Measurements from ENCODE around the gene HRH2. TPM values are rescaled to one million over a fixed set of nuclear protein-coding genes. Genes with fewer than 3 reads are reported as not detected.

The HRH2 gene
- total RNA-seq, 1 experiment from 2014 or later, result not detected

GRCh38 chr5:175654339-175654738 lies 3.5 kb upstream of the HRH2 start:
- DNase-seq (ENCODE audit: low read depth in 1 of 2, low spot score in 2 of 2), result no peak
- Histone ChIP-seq H3K4me3 (no peak overlapping the region), H3K4me1 (replicated peaks) (no peaks in the 10 kb centered on the region), H3K36me3 (no peaks in the 10 kb centered on the region), H3K27me3 (replicated peaks) (peaks cover 22% of the 10 kb centered on the region), H3K27ac (no peak overlapping the region), H3K9me3 (replicated peaks) (0 out of 2 replicates have a peak, but pooled peaks cover 2% of the 10 kb centered on the region)

DNA sequence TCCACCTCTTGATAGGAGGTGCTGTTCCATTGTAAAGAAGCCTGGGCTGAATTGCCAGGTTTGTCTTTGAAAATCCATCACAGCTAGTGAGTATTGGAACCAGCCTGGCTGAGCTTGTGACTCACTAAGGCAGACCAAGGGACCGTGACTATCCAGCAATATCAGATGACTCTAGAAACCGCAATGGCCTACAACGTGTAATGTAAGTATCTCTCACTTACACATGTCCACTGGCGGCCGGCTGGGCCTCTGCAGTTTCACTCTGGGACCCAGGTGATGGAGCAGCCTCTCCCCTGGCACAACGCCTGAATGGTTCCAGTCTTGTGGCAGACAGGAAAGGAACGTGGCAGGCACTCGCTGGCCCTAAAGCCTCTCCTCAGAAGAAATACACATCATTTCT lies 3.1 kb upstream of the HRH2 start:
- Histone ChIP-seq H3K27ac (no peak overlapping the region), H3K4me3 (no peak overlapping the region), H3K4me1 (replicated peaks) (no peaks in the 10 kb centered on the region), H3K9me3 (replicated peaks) (0 out of 2 replicates have a peak, but pooled peaks cover 2% of the 10 kb centered on the region), H3K27me3 (replicated peaks) (peaks cover 22% of the 10 kb centered on the region), H3K36me3 (no peaks in the 10 kb centered on the region)
- DNase-seq (ENCODE audit: low read depth in 1 of 2, low spot score in 2 of 2), result no peak

DNA sequence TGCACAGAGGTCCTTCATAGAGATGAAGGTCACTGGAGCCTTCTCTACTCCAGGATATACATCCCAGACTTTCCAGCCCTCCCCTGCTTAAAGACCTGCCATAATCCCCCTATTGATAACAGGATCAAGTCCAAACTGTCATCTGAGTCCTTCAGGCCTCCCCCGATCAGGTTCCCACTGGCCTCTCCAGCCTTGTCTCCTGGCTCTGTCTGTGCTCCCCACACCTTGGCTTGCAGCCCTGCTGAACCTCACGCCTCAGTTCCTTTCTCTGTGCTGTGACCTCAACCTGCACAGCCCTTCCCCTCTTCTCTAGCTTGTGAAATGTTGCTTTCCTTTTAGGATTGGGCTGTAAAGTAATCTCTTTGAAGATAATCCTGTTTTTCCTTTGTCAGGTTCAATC lies 2.5 kb upstream of the HRH2 start:
- H3K27ac ChIP-seq, result no peak overlapping the region
- no peak overlapping the region for H3K4me3 ChIP-seq
- H3K27me3 ChIP-seq (replicated peaks), result peaks cover 26% of the 10 kb centered on the region
- DNase-seq (ENCODE audit: low read depth in 1 of 2, low spot score in 2 of 2), result no peak
- no peaks in the 10 kb centered on the region for H3K4me1 ChIP-seq (replicated peaks)
- H3K9me3 ChIP-seq (replicated peaks), result no peaks in the 10 kb centered on the region
- H3K36me3 ChIP-seq, result no peaks in the 10 kb centered on the region

- Histone ChIP-seq H3K9me3 (replicated peaks) (no peaks in the 10 kb centered on the region), H3K27me3 (replicated peaks) (peaks cover 28% of the 10 kb centered on the region), H3K4me1 (replicated peaks) (no peaks in the 10 kb centered on the region), H3K27ac (no peak overlapping the region), H3K4me3 (no peak overlapping the region), H3K36me3 (no peaks in the 10 kb centered on the region)
- DNase-seq (ENCODE audit: low read depth in 1 of 2, low spot score in 2 of 2), result no peak
These were observed 905 bp upstream of the HRH2 start for GRCh38 chr5:175656966-175657365.

DNA sequence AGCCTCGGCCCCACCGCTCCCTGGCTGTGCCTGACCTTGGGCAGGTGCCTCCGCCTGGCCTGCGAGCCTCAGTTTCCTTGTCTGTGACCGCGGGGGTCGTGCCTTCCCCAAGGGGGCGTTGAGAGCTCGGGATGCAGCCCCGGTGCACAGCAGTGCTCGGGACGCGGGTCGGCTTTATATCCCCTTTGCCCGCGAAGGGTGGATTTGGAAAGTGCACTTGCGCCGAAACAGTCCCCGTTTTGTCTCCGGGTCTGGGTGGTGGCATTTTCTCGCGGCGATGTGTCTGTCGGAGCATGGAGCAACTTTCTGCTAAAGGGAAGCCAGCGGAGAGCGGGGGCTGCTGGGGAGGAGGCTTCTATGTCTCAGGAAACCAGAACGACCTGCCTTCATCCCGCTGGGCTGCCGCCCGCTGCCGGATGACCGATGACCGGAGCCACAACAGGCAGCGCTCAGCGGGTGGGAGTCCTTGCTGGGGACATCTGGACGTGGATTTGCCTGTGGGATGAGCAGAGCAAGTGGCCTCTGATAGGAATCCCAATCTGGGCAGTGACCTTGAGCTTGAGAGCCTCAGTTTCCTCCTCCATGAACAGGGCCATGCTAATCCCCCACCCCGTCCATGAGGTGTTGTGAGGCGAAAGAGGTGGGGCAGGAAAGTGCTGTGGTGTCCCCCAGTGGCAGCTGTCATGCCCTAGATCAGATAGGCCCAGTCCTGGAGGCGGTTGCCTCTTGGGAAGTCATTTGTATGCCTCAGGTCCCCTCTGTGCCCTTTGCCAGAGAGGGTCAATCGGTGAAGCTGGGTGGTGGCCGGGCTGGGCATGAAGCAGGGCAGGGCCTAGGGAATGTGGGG lies 651 bp downstream of the HRH2 start:
- peaks cover 28% of the 10 kb centered on the region for H3K27me3 ChIP-seq (replicated peaks)
- no peak for DNase-seq (ENCODE audit: low read depth in 1 of 2, low spot score in 2 of 2)
- H3K9me3 ChIP-seq (replicated peaks), result no peaks in the 10 kb centered on the region
- H3K4me3 ChIP-seq, result no peak overlapping the region
- no peaks in the 10 kb centered on the region for H3K36me3 ChIP-seq
- H3K4me1 ChIP-seq (replicated peaks), result no peaks in the 10 kb centered on the region
- H3K27ac ChIP-seq, result no peak overlapping the region

- H3K4me1 ChIP-seq (replicated peaks), result no peaks in the 10 kb centered on the region
- no peak overlapping the region for H3K27ac ChIP-seq
- peaks cover 28% of the 10 kb centered on the region for H3K27me3 ChIP-seq (replicated peaks)
- H3K4me3 ChIP-seq, result no peak overlapping the region
- no peaks in the 10 kb centered on the region for H3K36me3 ChIP-seq
- no peak for DNase-seq (ENCODE audit: low read depth in 1 of 2, low spot score in 2 of 2)
- H3K9me3 ChIP-seq (replicated peaks), result no peaks in the 10 kb centered on the region
These were observed 1.8 kb downstream of the HRH2 start for GRCh38 chr5:175659546-175660253.

GRCh38 chr5:175663186-175664184 lies 5.6 kb downstream of the HRH2 start:
- no peak overlapping the region for H3K4me3 ChIP-seq
- H3K4me1 ChIP-seq (replicated peaks), result no peaks in the 10 kb centered on the region
- DNase-seq (ENCODE audit: low read depth in 1 of 2, low spot score in 2 of 2), result no peak
- no peaks in the 10 kb centered on the region for H3K9me3 ChIP-seq (replicated peaks)
- H3K36me3 ChIP-seq, result no peaks in the 10 kb centered on the region
- H3K27me3 ChIP-seq (replicated peaks), result peaks cover 17% of the 10 kb centered on the region
- H3K27ac ChIP-seq, result no peak overlapping the region

DNA sequence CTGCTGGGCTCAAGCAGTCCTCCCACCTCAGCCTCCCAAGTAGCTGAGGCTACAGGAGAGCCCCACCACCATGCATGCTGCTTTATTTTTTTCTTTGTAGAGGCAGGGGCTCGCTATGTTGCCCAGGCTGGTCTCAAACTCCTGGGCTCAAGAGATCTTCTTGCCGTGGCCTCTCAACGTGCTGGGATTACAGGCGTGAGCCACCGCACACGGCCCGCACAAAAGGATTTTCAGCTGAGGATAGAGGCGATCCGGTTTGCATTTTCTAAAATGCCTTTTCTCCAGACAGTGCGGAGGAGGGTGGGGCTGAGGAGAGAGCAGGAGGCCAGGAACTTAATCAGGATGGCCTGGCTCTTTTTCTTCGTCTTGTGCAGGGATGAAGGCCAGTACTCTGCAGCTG lies 6.9 kb downstream of the HRH2 start:
- Histone ChIP-seq H3K36me3 (no peaks in the 10 kb centered on the region), H3K27me3 (replicated peaks) (peaks cover 11% of the 10 kb centered on the region; the same call in 1 of the 2 replicates), H3K27ac (no peak overlapping the region), H3K4me1 (replicated peaks) (no peaks in the 10 kb centered on the region), H3K9me3 (replicated peaks) (no peaks in the 10 kb centered on the region), H3K4me3 (no peak overlapping the region)
- no peak for DNase-seq (ENCODE audit: low read depth in 1 of 2, low spot score in 2 of 2)

GRCh38 chr5:175666216-175666615 lies 8.3 kb downstream of the HRH2 start:
- no peak overlapping the region for H3K27ac ChIP-seq

DNA sequence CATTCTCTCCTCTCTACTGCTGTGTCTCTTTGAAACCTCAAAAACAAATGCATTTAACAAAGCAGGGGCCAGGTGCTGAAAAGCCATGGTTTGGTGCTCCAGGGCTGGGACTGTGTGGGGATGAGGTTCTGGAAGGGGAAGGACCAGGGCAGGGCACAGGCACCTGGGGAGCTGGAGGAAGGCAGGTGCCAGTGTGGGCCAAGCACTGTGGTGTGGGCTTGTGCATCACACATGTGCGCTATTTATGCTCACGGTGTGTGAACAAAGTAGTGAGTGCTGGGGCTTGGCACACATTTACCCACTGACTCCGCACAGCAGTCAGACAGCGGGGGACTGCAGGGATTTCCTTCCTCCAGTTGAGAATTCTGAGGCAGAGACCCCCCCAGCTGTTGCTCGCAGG lies 10.1 kb downstream of the HRH2 start:
- peaks cover 5% of the 10 kb centered on the region for H3K27me3 ChIP-seq (replicated peaks)

More at GRCh38 chr5:175666216-175666615, 8.3 kb downstream of the HRH2 start:
- no peaks in the 10 kb centered on the region for H3K36me3 ChIP-seq
- no peaks in the 10 kb centered on the region for H3K4me1 ChIP-seq (replicated peaks)
- H3K4me3 ChIP-seq, result no peak overlapping the region
- peaks cover 5% of the 10 kb centered on the region for H3K27me3 ChIP-seq (replicated peaks)
- no peak for DNase-seq (ENCODE audit: low read depth in 1 of 2, low spot score in 2 of 2)
- no peaks in the 10 kb centered on the region for H3K9me3 ChIP-seq (replicated peaks)

DNA sequence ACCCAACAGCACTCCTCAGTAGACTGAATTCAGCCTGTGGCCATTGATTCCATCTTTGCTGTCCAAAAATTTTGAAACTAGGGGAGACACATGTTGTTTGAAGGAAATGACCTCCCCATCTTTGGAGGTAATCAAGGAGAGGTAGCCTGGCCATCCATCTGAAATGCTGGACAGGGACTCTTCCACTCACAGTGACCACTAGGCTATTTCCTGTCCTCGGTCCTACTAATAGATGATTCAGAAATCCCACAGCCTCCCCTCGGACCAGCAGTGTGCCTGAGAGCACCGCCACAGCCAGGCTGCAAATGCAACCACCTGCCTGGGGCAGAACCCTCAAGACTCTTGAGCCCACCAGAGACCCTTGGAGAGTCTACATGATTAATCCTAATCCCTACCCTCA lies 12.5 kb downstream of the HRH2 start:
- no peak for DNase-seq (ENCODE audit: low read depth in 1 of 2, low spot score in 2 of 2)
- Histone ChIP-seq H3K9me3 (replicated peaks) (no peaks in the 10 kb centered on the region), H3K27ac (no peak overlapping the region), H3K4me3 (no peak overlapping the region), H3K36me3 (no peaks in the 10 kb centered on the region), H3K27me3 (replicated peaks) (peaks cover 5% of the 10 kb centered on the region), H3K4me1 (replicated peaks) (no peaks in the 10 kb centered on the region)

More for the DNA sequence above, 10.1 kb downstream of the HRH2 start:
- Histone ChIP-seq H3K9me3 (replicated peaks) (no peaks in the 10 kb centered on the region), H3K36me3 (no peaks in the 10 kb centered on the region), H3K4me3 (no peak overlapping the region), H3K4me1 (replicated peaks) (no peaks in the 10 kb centered on the region), H3K27ac (no peak overlapping the region)
- DNase-seq (ENCODE audit: low read depth in 1 of 2, low spot score in 2 of 2), result no peak

GRCh38 chr5:175671013-175671412 lies 13.1 kb downstream of the HRH2 start:
- no peaks in the 10 kb centered on the region for H3K9me3 ChIP-seq (replicated peaks)
- no peak for DNase-seq (ENCODE audit: low read depth in 1 of 2, low spot score in 2 of 2)
- no peaks in the 10 kb centered on the region for H3K4me1 ChIP-seq (replicated peaks)
- no peak overlapping the region for H3K4me3 ChIP-seq
- H3K36me3 ChIP-seq, result no peaks in the 10 kb centered on the region
- H3K27me3 ChIP-seq (replicated peaks), result peaks cover 5% of the 10 kb centered on the region
- no peak overlapping the region for H3K27ac ChIP-seq

- no peaks in the 10 kb centered on the region for H3K4me1 ChIP-seq (replicated peaks)
- H3K27ac ChIP-seq, result no peak overlapping the region
- H3K4me3 ChIP-seq, result no peak overlapping the region
- DNase-seq (ENCODE audit: low read depth in 1 of 2, low spot score in 2 of 2), result no peak
- no peaks in the 10 kb centered on the region; the same call in 1 of the 2 replicates for H3K27me3 ChIP-seq (replicated peaks)
- no peaks in the 10 kb centered on the region for H3K9me3 ChIP-seq (replicated peaks)
- H3K36me3 ChIP-seq, result no peaks in the 10 kb centered on the region
These were observed 15.2 kb downstream of the HRH2 start for GRCh38 chr5:175672976-175673648.

All from SJSA1 (cell line).